GM19099 (cell line): ENCODE data around the gene GPD1.

Experiments
- POLR2A ChIP-seq: IDR thresholded peaks from 3 replicates; pipeline ENCODE4 v1.6.1; 2011; ENCODE audit warnings: low read depth; ENCODE audit not compliant: insufficient read length; ENCODE audit errors: extremely low read depth

GPD1 gene

DNA sequence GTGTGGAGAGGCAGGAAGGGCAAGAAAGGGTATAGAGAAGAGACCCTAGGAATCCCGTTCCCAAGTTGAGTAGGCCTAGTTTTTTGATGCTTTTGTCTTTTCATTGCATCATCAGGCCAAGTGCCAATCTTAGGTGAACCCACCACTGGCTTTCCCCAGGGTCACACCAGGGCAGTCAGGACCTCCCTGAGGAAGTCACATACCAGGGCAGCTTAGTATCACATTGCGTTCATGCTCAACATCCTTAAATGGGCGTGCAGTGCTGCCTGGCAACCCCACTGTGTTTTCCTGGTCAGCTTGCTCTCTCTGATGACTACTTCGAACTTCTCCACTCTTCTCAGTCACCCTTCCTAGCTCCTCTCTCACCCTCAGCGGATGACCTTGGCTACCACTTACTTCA is 37.4 kb upstream of the GPD1 start:
- TF ChIP-seq POLR2A: no peak

DNA sequence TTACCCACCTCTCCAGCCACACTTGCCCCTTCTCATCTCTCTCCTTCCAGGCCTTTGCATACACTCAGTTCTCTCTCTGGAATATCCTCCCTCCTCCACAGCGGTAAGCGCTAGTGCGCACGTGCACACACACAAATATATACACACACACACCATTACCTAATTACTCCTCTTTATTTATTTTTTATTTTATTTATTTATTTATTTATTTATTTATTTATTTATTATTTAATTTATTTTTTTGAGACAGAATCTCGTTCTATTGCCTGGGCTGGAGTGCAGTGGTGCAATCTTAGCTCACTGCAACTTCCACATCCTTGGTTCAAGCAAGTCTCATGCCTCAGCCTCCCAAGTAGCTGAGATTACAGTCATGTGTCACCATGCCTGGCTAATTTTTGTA is 34.7 kb upstream of the GPD1 start:
- TF ChIP-seq POLR2A: no peak

DNA sequence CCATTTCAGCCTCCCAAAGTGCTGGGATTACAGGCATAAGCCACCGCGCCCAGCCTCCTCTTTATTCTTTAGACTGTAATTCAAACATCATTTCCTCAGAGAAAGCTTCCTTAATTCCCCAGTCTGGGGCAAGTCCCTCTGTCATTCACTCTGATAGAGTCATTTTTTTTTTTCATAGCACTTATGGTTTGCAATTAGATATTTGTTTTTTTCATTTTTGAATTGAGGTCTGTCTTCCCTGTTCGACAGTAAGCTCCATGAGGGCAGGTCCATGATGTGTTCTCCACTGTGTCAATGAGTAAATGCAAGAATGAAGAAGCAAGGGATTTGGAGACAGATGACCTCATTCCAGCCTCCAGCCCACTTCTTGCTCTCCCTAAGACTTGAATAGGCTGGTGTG is 34.3 kb upstream of the GPD1 start:
- TF ChIP-seq POLR2A: no peak

DNA sequence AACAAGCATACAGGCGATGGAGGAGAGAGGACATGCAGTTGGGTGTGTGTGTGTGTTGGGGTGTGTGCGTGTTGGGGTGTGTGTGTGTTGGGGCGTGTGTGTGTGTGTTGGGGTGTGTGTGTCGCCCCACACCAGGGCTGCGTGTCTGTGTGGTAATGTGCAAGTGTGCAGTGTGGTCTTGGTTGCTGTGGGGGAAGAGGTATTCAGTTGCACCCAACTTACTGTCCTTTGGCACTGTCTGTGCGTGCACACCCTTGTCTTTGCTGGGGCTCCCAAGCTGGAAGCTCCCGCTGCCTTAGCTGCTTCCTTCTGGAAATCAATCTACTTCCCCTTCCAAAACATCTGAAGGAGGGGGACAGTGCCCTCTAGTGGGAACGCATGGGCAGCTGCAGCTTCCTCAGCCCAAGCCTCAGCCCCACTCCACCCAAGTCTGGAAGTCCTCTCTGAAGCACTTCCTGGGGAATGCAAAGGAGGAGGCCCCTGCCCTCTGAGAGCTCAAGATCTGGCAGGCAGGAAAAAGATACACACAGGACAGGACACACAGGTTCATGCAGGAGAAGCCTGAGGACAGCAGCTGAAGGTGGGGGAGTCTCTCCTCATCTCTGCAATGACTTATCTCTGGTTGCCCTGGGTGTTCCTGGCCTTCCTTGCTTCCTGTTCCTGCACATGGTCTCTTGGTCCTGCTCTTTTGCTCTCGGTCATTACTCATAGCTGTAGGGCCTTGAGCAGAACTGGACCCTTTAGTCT is 33.3 kb upstream of the GPD1 start:
- TF ChIP-seq POLR2A: no peak

DNA sequence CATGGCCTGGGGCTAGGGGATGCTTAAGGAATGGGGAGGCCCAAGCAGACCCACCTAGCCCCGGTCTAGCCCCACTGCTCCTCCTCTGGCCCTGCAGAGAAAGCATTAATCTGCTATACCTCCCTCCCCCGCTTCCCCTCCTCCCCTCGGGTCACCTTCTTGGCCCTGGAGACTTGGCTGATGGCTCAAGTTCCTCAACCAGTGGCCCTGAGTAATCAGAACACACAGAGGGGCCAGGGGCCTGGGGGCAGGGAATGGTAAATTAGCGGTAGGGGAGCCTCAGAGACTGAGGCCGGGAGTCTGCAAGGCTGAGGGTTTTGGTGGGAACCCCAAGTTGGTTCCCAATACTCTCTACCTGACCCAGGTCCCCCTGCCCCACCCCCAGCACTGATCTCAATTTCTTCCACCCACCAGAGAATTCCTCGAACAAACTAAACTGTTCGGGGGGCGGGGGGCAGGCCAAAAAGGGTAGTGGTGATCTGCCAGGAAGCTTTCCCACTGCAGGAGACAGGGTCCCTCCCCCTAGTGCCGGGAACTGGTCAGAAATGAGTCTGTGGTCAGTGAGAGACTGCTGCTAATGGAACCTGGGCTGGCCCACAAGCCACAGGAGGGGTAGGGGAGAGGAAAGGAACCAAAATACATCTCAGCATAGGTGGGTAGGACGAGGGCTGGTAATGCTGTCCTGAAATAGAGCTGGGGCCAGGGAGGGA is 31.5 kb upstream of the GPD1 start:
- no peak for TF ChIP-seq POLR2A

DNA sequence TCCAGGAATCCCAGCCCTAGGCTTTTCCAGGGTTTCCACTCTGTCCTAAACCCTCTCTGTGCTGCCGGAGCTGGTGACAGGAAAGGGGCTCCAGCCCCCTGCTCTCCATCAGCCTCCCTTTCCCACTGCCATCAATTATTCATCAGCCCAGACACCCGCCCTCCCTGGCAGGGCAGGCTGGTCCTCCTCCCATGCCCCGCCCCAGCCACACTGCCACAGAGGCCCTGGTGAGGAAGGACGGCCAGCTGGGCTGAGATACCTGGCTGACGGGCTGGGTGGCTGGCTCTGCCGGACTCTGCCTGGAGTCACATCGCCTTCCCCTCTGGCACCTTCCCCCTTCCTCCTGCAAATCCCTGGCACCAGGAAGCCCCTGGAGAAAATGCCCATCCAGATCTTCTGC is 30.6 kb upstream of the GPD1 start:
- TF ChIP-seq POLR2A: no peak

DNA sequence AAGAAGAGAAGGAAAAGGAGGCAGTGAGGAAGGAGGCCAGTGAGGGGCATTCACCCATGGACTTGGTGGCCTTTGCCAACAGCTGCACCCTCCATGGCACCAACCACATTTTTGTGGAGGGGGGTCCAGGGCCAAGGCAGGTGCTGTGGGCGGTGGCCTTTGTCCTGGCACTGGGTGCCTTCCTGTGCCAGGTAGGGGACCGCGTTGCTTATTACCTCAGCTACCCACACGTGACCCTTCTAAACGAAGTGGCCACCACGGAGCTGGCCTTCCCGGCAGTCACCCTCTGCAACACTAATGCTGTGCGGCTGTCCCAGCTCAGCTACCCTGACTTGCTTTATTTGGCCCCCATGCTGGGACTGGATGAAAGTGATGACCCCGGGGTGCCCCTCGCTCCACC is 30.1 kb upstream of the GPD1 start:
- no peak for TF ChIP-seq POLR2A

DNA sequence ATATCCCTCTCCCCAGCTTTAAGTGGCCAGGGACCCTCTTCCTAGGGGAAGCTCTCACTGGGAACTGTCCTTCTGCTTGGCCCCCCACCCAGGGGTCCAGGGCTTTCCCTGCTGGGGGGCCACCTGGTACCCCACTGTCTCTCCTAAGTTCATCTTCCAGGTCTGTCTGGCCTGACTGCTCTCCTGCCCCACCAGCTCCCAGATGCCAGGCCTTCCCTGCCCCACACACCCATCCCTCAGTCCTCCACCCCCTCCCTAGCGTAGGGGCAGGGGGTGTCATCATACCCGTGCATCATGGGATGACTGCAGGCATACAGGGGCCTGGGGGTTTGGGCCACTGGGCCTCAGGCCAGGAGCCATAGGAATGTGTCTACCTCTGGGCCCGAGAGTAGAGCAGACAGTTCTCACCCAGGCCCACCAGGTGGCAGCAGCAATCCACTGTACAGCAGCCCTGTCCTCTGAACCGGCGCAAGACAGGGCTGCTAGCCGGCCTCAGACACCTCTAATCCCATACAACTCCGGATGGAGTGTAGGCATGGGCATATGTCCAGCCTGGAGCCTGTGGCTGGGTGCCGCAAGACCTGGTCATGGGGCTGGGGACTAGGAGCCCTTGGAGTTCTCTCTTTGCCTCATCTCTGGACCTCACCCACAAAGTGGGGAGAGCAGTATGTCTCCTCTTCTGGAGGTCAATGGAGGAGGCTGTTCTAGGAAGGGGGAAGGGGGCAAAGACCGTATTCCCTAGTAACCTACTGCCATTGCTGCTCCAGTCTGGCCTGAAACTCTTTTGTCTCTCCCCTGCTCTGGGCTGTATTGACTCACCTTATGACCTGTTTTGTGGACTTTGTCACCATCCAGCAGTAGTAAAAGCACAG is 28.6 kb upstream of the GPD1 start:
- TF ChIP-seq POLR2A: no peak

DNA sequence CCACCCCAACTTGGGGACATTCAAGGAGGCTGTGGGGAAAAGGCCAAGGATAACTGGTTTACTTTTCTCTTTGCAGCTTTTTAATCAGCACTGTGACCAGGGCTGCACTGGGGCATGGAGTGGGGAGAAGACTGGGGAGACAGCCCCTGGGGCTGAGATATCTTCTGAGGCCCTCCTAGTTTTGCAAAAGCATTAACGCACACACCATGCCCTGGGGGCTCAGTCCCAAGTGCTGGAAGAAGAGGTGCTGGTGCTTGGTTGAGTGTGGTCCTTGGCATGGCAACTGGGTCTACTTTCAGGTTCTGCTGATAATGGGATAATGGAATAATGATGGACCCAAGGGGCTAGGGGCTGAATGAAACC is 28.0 kb upstream of the GPD1 start:
- no peak for TF ChIP-seq POLR2A

DNA sequence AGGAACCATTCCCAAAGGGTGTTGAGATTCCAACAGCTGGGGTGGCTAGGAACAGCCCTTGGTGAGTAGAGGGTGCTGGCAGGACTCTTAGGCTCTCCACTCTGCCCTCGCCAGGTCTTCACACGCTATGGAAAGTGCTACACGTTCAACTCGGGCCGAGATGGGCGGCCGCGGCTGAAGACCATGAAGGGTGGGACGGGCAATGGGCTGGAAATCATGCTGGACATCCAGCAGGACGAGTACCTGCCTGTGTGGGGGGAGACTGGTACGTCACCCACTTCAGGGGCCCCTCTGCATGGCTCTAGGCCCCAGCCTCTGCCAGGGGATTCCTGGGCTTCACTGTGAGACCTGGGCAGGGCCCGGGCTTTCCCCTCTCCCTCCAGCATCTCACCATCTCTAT is 26.7 kb upstream of the GPD1 start:
- TF ChIP-seq POLR2A: no peak

DNA sequence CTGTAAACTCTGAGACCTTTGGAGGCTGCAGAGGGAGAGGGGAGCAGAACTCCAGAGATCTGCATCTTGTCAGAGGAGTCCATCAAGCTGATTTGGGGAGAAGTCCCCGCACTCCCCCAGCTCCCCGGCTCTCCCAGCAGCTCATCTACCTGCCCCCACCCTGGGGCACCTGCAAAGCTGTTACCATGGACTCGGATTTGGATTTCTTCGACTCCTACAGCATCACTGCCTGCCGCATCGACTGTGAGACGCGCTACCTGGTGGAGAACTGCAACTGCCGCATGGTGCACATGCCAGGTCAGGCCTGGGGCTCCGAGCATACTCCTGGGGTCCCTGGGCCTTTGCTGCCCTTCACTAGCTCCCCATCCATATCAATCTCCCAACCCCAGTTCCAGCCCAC is 25.5 kb upstream of the GPD1 start:
- no peak for TF ChIP-seq POLR2A

DNA sequence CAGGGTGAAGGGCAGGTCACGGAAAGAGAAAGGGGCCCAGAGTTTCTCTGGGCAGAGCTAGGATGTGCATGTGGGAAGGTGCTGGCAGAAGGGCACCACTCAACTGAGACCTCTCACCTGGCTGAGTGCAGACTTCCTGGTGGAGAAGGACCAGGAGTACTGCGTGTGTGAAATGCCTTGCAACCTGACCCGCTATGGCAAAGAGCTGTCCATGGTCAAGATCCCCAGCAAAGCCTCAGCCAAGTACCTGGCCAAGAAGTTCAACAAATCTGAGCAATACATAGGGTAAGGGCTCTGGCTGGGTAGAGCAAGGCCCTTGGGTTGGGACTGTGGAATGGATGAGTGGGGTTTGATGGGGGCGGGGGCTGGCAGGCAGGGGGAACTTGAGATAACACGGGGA is 24.0 kb upstream of the GPD1 start:
- TF ChIP-seq POLR2A: no peak

DNA sequence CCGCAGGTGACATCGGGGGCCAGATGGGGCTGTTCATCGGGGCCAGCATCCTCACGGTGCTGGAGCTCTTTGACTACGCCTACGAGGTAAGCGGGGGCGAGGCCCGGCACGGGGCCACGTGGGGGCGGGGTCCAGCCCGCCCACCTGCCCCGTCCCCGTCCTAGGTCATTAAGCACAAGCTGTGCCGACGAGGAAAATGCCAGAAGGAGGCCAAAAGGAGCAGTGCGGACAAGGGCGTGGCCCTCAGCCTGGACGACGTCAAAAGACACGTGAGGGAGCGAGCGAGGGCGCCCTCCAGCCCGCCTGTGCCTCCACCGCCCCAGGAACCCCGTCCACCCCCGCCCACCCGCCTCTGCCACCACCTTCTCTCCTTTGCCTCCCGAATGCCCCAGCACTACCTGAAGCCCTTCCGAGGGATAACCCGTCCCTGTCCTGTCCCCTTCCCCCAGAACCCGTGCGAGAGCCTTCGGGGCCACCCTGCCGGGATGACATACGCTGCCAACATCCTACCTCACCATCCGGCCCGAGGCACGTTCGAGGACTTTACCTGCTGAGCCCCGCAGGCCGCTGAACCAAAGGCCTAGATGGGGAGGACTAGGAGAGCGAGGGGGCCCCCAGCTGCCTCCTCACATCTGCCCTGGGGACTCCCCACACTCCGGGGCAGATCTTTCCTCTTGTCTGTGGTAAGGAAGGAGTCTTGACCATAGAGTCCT is 22.6 kb upstream of the GPD1 start:
- no peak for TF ChIP-seq POLR2A

DNA sequence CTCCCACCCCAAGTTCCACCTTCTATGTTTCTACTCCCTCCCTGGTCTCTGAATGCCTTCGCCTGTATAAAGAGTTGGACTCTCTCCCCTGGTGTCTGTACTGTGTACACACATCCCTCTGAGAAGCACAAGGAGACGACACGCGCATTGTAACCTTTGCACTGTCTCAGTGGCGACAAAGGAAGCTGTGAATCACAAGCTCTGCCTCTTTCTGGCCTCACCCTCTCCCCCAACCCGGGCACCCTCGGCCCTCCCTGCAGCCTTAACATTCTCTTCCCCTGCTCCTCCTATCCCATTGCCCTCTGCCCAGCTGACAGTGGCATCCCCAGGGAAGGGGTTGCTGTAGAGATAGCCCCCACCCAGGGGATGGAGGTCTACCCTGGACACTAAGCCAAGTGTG is 21.2 kb upstream of the GPD1 start:
- no peak for TF ChIP-seq POLR2A

DNA sequence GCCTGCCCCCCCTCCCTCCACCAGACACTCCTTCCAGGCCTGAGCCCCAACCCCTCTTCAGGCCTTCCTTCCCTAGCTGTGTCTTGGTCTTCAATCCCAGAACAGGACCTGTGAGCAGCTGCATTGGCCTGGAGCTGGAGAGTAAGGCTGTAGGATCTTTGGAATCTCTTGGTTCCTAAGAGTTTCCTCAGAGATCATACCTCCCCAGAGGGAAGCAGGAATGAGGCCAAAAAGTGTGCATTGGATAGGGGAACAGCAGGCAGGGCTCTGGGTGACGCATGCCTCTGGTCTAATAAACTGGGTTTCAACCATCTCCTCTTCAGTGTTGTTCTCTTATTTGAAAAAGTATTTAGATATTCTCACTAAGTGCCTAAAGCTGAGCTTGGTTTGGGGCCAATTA is 20.5 kb upstream of the GPD1 start:
- TF ChIP-seq POLR2A: no peak
